ENCODE measurements around the gene FAAH.

DNA sequence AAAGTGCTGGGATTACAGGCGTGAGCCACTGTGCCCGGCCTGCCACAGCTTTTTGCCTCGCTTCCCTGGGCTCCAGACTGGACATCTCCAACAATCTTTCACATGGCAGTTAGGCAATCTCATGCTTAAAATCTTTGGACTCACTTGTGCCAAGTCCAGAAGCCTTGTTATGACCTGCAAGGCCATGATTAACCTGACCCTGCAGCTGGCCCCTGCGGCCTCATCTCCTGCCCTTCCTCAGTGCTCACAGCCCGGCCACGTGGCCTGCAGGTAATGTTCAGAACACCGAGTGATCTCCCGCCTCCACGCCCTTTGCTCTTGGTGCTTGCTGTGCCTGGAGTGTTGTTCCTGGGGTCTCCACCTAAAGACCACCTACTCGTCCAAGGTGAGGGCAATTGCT, 24.9 kb downstream of the FAAH start:
- TF ChIP-seq POLR2A (IDR thresholded peaks at IDR 0.05; ENCODE audit: low read depth, low read length), result no peak
- no peak for TF ChIP-seq POLR2AphosphoS5 (IDR thresholded peaks at IDR 0.05; ENCODE audit: low read depth, low read length)
- TF ChIP-seq TAF1 (IDR thresholded peaks at IDR 0.05; ENCODE audit: borderline replicate concordance, low read depth, low read length), result no peak
